Stimulated activated CD4-positive, alpha-beta T cell treated with anti-CD3 and anti-CD28 coated beads, Interleukin-2, amount 100 ng/mL, for 24 hours (primary cell): Measurements from ENCODE around the gene DEGS2.
"Not testable (repeated sequence)": the region's sequence is repeated elsewhere in the genome, so short reads cannot be mapped to it uniquely, and the experiment has no call there.

ENCODE experiments used
- DNase-seq, 2 donors: peaks; one replicate each; pipeline ENCODE4 v3.0.0-alpha.2; 2020

DEGS2 gene

GRCh38 chr14:100159094-100159864 lies at the start of gene DEGS2:
DEGS2 (minus strand) TSS chr14:100159645; CDS start chr14:100159587, 58 bp downstream.
- peak; percentile 69 to 73 for DNase-seq

GRCh38 chr14:100208136-100208535 lies 48.7 kb upstream of the DEGS2 start:
- not testable (repeated sequence) for DNase-seq

GRCh38 chr14:100207588-100207987 lies 48.1 kb upstream of the DEGS2 start:
- DNase-seq = not testable (repeated sequence)

GRCh38 chr14:100204835-100205167 lies 45.4 kb upstream of the DEGS2 start:
- not testable (repeated sequence) for DNase-seq

- DNase-seq = no peak
Measured at GRCh38 chr14:100203962-100204834, 44.8 kb upstream of the DEGS2 start.

- no peak for DNase-seq
Measured at GRCh38 chr14:100203146-100203545, 43.7 kb upstream of the DEGS2 start.

- DNase-seq = no peak
Measured at GRCh38 chr14:100202712-100203111, 43.3 kb upstream of the DEGS2 start.

- DNase-seq = no peak
Measured at GRCh38 chr14:100201701-100202100, 42.3 kb upstream of the DEGS2 start.

- no peak for DNase-seq
Measured at GRCh38 chr14:100200311-100200710, 40.9 kb upstream of the DEGS2 start.

GRCh38 chr14:100199240-100199860 lies 39.9 kb upstream of the DEGS2 start:
- DNase-seq = no peak

- no peak for DNase-seq
Measured at GRCh38 chr14:100193417-100194357, 34.2 kb upstream of the DEGS2 start.

GRCh38 chr14:100192672-100193416 lies 33.4 kb upstream of the DEGS2 start:
- peak; percentile 100 for DNase-seq

- DNase-seq = peak; percentile 19 to 30
Measured at GRCh38 chr14:100192250-100192671, 32.8 kb upstream of the DEGS2 start.

GRCh38 chr14:100191584-100192249 lies 32.3 kb upstream of the DEGS2 start:
- no peak for DNase-seq

- DNase-seq = no peak
Measured at GRCh38 chr14:100190126-100190525, 30.7 kb upstream of the DEGS2 start.

- no peak for DNase-seq
Measured at GRCh38 chr14:100188392-100189030, 29.1 kb upstream of the DEGS2 start.

GRCh38 chr14:100187247-100187833 lies 27.9 kb upstream of the DEGS2 start:
- no peak for DNase-seq

GRCh38 chr14:100181876-100182551 lies 22.6 kb upstream of the DEGS2 start:
- not testable (repeated sequence) for DNase-seq

- DNase-seq = not testable (repeated sequence)
Measured at GRCh38 chr14:100180671-100181070, 21.2 kb upstream of the DEGS2 start.
